Measurements from ENCODE around the gene KCNQ1OT1.

KCNQ1OT1 gene

GRCh38 chr11:2736577-2737225 lies 36.9 kb upstream of the KCNQ1OT1 start:
- DNase-seq = no peak

- no peak for DNase-seq
Measured at GRCh38 chr11:2735053-2735589, 35.3 kb upstream of the KCNQ1OT1 start.

GRCh38 chr11:2734181-2735052 lies 34.6 kb upstream of the KCNQ1OT1 start:
- DNase-seq = no peak

- no peak for DNase-seq
Measured at GRCh38 chr11:2732940-2733628, 33.3 kb upstream of the KCNQ1OT1 start.

- DNase-seq = no peak
Measured at GRCh38 chr11:2732261-2732939, 32.6 kb upstream of the KCNQ1OT1 start.

GRCh38 chr11:2731130-2732125 lies 31.6 kb upstream of the KCNQ1OT1 start:
- no peak for DNase-seq

- DNase-seq = no peak
Measured at GRCh38 chr11:2730272-2731129, 30.7 kb upstream of the KCNQ1OT1 start.

- no peak for DNase-seq
Measured at GRCh38 chr11:2729841-2730240, 30.0 kb upstream of the KCNQ1OT1 start.

GRCh38 chr11:2728663-2729332 lies 29.0 kb upstream of the KCNQ1OT1 start:
- no peak for DNase-seq

- no peak for DNase-seq
Measured at GRCh38 chr11:2728128-2728662, 28.4 kb upstream of the KCNQ1OT1 start.

GRCh38 chr11:2726964-2727363 lies 27.2 kb upstream of the KCNQ1OT1 start:
- DNase-seq = no peak

GRCh38 chr11:2725368-2726300 lies 25.8 kb upstream of the KCNQ1OT1 start:
- DNase-seq = no peak

- no peak for DNase-seq
Measured at GRCh38 chr11:2724653-2725367, 25.0 kb upstream of the KCNQ1OT1 start.

GRCh38 chr11:2724104-2724503 lies 24.3 kb upstream of the KCNQ1OT1 start:
- no peak for DNase-seq

GRCh38 chr11:2722955-2723354 lies 23.2 kb upstream of the KCNQ1OT1 start:
- no peak for DNase-seq

- peak; percentile 63 for DNase-seq
Measured at GRCh38 chr11:2721210-2721916, 21.6 kb upstream of the KCNQ1OT1 start.

All from NCI-H2227 treated with DMSO at 0.1 percent for 48 hours (cell line).